ENCODE results near the gene TEF.

- TF ChIP-seq TAF1 (IDR thresholded peaks at IDR 0.05; ENCODE audit: low read depth, low read length) (no peak), POLR2A (IDR thresholded peaks at IDR 0.05; ENCODE audit: low read depth, low read length) (no peak)
Observed at GRCh38 chr22:41345807-41346335, 35.9 kb upstream of the TEF start.

All from GM12891 (cell line).